Activated T-cell treated with anti-CD3 and anti-CD28 coated beads, Interleukin-2, amount 50 U/mL, for 1 hour (primary cell): ENCODE results near the gene H2BK1.

Experiments used
- DNase-seq: peaks from one replicate; pipeline ENCODE4 v3.0.0-alpha.2; 2020

H2BK1 gene

DNA sequence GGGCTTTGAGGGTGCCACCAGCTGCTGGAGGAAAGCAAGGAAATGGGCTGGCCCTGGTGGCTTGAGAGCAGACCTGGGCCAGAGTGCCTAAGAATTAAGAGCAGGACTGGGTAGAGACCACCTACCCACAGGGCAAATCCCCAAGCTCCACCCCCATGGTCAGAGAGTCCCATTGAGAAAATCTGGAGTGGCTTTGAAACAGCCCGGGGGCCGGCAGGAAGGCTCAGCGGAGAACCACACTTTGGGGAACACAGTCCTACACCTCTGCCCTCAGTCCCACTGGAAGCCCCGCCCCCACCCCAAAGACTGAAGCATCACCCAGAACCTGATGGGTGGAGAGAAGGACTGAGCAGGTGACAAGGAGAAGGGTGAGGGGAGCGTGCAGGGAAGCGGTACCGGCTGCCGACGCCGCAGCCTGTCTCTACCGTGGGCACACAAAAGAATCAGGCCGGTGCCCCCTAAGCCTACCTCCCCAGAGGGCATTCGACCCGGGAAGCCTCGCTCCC is 34.6 kb upstream of the H2BK1 start:
- no peak for DNase-seq

DNA sequence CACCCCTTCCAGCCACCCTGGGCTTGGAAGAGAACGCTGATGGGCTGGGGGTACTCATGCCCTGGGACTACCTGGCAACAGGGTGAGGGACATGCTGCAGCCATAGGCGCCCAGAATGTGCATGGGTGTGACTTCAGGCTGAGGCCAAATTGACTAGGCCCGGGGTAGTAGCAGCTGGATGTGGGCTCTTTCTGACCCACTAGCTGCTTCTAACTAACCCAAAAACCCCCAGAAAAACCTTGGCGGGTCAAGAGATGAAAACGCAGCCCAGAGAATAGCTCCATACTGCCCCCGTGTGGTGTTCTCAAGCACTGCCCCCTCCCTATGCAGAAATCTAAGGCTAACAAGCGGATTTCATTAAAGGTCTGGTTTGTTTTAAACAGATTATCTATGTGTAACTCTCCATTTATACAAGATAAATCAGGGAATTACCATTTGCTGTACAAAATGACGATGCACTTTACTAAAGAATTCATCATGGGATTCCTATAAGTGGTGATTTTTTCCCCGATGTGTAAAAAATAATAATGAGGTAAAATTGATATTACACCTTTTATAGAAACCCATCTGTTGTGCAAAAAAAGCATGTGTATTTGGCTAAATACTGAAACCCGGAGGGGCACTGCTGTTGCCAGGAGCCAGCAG is 34.0 kb upstream of the H2BK1 start:
- peak; percentile 63 for DNase-seq

DNA sequence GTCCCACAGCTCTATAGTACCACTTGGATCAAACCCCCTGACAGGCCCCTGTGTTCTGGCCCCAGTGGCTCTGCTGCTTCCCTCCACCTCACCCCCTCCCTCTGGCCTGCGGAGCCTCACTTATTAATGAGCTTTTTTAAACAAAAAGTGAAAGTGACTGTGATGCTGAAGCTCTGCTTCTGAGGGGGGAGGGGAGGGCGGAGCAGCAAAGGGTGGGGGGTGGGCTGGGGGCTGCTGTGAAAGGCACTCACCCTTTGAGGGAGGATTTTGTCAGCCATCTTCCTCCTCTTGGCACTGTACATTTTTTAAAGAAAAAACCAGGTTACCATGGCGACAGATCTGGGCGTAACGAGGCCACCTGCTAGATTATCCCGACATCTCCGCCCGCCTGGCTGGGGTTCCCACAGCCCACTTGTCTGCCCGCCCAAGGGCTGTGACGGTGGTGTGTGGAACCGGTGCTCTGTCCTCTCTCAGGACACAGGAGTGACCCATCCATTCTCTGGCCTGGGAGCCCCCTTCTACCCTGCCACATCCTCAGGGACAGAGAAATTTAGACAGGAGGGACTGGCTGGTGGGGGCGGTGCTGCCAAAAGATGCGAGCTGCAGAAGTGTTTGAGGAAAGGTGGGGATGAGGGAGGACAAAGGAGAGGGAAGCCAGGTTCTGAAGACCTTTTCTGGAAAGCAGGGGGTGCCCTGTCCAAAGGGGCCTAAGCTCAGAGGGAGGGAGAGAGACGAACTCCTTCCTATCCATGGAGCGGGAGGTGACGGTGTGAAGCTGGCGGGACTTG is 33.3 kb upstream of the H2BK1 start:
- DNase-seq = peak; percentile 52

DNA sequence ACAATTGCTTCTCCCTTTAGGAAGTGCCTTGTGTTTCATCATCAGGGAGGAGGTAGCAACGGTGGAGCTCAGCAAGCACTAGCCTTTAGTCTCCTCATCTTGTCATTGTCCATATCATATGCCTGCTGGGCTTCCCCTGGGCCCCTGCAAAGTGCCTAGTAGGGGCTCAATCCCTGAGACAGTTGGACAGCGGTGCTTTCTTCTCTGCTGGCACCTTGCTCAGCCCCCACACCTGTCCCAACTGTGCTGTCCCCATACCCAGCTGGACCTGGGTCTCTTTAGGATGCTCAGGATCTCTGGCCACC is 32.7 kb upstream of the H2BK1 start:
- no peak for DNase-seq

DNA sequence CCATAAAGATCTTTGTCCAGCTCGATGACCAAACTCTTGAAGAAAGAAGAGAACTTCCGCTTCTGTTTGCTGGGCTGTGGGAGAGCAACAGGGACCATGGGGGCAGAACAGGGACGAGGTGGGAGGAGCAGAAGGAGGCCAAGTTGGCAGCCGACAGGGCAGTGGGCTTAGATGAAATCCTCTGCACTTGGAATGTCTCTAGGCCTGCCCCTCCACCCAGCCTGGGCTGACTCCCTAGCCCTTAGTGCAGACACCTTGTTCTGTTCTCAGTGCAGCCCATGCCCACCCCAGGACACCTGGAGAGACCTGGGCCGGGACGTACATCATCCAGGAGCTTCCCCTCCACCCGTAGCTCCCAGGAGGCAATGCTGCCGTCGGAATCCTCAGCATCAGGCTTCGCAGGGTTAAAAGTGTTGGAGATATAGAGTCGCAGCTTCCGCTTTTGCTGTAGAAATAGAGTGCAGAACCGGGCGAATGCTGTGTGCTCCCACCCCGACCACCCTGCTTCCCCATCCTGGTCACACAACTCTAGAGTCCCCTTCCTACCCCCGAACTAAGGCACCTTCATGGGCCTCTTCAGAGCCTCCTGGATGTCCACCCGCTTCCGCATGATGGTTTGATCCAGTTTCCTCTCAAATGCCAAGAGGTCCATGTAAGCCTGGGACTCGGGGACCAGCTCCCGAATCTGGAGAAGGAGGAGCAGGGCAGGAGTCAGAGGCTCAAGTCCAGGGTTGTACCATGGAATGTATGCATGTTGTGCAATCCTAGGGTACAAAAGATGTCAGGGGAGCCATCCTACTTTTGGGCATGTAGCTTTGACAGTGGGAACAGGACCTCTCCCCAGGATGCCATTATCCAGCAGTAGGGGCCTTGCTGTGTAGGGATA is 32.1 kb upstream of the H2BK1 start:
- no peak for DNase-seq

DNA sequence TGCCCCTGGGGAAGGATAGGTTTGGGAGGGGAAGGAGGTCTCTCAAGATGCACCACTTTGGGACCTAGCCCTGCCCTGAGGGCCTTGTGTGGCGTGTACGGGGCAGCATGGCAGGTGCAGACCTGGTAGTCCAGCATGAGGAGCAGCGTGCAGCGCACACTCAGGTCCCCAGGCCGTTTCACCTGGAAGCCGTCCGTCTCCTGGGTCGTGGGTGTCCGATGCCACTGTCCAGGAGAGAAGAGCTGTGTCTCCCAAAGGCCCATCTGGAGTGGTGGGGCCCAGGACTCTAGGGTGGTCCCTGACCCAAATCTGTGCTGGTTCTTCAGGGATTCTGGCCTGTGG is 31.4 kb upstream of the H2BK1 start:
- DNase-seq = no peak

DNA sequence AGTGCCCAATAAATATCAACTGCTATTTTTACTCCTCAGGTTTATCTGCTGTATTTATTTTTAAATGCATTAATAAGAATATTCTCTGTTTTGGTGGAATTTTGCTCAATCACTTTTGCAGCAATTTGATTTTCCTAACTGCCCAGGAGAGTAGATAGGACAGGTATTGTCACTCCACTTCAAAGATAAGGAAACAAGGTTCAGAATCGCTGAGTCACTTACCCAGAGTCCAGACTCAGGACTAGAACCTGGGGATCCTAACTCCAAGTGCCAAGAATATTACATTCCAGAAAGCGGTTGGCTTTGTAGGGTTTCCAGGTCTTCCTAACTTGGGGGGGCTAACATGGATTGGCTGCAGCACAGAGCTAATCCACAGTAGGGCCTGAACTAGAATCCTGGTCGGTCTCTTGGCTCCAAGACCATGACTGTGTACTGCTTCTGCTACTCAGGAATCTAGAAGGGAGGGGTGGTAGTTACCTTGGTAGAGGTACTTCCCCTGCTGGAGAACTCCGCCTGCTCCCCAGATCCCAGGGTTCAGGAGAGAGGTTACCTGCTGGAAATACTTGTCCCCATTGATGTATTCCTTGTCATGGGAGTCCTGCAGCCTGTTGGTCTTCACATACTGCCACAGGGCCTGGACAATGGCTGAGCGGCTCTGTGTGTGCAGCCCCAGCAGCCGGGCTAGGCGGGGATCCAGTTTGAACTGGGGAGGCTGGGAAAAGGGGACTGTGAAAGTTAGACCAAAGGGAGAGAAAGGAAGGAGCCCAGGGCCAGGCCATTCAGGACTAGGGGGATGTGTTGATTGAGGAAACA is 30.9 kb upstream of the H2BK1 start:
- no peak for DNase-seq

DNA sequence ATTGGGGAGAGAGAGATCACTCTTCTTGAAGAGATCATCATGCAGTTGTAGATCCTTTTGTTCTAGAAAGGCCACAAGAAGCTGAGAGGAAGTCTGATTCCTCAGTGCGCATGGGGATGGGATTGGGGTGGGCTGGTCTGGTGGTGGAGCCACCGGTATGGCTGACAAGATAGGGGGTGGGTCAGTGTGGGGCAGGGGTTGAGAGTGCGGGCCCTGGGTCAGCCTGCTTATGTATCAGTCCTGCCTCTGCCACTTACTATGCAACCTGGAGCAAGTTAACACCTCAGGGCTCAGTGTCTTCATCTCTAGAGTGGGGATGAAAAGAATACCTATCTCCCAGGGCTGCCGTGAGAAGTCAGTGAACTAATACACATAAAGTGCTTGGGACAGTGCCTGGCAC is 30.2 kb upstream of the H2BK1 start:
- DNase-seq = no peak

DNA sequence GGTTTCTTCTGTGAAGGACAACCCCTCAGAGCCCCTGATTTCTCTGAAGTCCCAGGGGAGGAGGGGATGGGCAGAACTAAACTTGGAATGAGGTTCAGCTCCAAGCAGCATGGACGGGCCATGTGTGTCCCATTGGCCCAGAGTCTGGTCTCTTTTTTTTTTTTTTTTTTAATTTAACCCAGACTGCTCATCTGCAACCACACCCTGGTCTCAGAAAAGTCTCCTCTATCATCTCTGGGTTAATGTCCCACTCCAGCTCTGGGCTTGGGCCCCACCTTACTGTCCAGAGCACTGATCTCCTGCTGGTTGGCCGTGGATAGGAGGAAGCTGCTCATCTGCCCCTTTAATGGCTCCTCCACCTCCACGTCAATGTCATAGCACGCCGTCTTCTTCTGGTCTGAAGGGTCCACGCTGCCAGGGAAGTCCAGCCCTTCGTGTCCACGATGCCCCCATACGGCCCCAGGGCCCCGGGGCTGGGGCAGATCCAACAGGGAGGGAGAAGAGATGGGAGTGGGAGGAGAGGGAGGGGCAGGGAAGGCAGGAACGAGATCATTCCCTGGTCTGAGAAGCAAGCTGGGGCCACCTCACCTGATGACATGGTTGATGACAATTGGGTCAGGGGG is 29.7 kb upstream of the H2BK1 start:
- no peak for DNase-seq

DNA sequence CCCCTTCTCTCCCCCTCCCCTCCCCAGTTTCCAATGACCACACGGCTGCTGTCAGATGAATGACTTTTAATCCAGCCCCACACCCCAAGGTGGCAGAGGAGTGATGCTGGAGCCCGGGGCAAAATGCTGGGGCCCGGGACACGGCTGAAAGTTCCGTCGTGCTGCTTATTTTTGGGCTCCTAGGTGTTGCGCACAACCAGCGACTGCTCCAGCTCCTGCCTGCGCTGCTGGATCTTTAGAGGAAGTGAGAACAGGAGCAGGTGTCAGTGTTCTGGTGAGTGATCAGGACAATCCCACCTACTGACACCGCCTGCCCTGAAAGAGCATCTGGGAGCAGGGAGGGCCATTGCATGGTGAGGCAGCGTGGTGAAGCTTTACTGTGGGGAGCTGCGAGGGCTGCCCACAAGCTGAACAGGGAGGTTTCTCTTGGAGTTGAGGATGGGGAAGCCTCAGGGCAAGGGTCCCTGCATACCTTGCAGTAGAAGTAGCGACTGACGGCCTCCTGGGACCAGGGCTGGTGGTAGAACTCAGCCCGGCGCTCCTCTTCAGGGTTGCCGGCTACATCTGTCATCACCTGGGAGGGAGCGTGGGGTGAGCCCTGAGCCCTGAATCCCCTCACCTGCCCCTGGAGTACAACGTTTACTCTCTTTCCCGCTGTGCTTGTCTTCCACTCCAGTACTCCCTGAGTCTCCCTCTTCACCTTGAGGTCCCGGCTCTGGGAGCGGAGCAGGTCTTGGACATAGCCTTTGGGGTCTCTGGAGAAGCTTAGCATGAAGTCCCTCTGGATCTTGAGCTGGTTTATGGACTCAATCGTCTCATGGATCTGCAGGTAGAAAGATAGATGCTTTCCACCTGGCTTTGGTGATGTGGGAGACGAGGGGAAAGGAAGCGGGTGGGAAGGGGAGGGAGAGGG is 28.9 kb upstream of the H2BK1 start:
- no peak for DNase-seq

DNA sequence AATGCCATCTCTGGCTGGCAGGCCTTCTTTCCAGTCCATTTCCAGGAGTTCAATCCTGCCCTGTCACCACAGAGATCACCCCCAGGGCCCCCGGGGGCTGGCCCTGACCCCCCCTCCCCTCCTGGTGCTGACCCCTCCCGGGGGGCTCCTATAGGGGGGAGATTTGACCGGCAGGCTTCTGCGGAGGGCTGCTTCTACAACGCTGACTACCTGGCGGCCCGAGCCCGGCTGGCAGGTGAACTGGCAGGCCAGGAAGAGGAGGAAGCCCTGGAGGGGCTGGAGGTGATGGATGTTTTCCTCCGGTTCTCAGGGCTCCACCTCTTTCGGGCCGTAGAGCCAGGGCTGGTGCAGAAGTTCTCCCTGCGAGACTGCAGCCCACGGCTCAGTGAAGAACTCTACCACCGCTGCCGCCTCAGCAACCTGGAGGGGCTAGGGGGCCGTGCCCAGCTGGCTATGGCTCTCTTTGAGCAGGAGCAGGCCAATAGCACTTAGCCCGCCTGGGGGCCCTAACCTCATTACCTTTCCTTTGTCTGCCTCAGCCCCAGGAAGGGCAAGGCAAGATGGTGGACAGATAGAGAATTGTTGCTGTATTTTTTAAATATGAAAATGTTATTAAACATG is 28.0 kb upstream of the H2BK1 start:
- DNase-seq = no peak

DNA sequence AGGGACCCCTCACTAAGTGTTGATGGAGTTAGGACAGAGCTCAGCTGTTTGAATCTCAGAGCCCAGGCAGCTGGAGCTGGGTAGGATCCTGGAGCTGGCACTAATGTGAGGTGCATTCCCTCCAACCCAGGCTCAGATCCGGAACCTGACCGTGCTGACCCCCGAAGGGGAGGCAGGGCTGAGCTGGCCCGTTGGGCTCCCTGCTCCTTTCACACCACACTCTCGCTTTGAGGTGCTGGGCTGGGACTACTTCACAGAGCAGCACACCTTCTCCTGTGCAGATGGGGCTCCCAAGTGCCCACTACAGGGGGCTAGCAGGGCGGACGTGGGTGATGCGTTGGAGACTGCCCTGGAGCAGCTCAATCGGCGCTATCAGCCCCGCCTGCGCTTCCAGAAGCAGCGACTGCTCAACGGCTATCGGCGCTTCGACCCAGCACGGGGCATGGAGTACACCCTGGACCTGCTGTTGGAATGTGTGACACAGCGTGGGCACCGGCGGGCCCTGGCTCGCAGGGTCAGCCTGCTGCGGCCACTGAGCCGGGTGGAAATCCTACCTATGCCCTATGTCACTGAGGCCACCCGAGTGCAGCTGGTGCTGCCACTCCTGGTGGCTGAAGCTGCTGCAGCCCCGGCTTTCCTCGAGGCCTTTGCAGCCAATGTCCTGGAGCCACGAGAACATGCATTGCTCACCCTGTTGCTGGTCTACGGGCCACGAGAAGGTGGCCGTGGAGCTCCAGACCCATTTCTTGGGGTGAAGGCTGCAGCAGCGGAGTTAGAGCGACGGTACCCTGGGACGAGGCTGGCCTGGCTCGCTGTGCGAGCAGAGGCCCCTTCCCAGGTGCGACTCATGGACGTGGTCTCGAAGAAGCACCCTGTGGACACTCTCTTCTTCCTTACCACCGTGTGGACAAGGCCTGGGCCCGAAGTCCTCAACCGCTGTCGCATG is 27.2 kb upstream of the H2BK1 start:
- DNase-seq = no peak

DNA sequence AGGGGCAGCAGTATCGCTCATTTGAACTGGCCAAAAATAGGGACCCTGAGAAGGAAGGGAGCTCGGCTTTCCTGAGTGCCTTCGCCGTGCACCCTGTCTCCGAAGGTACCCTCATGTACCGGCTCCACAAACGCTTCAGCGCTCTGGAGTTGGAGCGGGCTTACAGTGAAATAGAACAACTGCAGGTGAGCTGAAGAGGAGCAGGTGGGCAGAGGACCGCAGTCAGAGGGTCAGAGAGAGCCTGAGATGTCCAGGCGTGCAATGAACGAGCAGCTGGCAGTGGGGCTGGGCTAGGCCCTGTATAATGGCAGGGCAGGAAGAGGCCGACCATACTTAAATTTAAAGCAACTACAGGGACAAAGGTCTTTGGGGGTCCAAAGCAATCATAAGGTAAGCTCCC is 26.1 kb upstream of the H2BK1 start:
- DNase-seq = no peak

DNA sequence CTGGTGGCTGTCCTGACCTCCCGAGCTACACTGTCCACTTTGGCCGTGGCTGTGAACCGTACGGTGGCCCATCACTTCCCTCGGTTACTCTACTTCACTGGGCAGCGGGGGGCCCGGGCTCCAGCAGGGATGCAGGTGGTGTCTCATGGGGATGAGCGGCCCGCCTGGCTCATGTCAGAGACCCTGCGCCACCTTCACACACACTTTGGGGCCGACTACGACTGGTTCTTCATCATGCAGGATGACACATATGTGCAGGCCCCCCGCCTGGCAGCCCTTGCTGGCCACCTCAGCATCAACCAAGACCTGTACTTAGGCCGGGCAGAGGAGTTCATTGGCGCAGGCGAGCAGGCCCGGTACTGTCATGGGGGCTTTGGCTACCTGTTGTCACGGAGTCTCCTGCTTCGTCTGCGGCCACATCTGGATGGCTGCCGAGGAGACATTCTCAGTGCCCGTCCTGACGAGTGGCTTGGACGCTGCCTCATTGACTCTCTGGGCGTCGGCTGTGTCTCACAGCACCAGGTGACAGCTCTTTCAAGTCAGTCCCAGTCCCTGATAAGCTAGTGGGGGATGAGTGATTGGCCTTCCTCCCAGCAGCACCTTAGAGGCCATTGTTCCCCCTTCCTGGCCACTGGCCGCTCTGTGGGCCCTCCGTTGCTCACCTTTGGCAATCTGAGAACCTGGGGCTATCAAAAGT is 25.0 kb upstream of the H2BK1 start:
- no peak for DNase-seq

DNA sequence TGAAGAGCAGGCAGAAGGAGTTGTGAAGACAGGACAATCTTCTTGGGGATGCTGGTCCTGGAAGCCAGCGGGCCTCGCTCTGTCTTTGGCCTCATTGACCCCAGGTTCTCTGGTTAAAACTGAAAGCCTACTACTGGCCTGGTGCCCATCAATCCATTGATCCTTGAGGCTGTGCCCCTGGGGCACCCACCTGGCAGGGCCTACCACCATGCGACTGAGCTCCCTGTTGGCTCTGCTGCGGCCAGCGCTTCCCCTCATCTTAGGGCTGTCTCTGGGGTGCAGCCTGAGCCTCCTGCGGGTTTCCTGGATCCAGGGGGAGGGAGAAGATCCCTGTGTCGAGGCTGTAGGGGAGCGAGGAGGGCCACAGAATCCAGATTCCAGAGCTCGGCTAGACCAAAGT is 23.5 kb upstream of the H2BK1 start:
- DNase-seq = no peak

DNA sequence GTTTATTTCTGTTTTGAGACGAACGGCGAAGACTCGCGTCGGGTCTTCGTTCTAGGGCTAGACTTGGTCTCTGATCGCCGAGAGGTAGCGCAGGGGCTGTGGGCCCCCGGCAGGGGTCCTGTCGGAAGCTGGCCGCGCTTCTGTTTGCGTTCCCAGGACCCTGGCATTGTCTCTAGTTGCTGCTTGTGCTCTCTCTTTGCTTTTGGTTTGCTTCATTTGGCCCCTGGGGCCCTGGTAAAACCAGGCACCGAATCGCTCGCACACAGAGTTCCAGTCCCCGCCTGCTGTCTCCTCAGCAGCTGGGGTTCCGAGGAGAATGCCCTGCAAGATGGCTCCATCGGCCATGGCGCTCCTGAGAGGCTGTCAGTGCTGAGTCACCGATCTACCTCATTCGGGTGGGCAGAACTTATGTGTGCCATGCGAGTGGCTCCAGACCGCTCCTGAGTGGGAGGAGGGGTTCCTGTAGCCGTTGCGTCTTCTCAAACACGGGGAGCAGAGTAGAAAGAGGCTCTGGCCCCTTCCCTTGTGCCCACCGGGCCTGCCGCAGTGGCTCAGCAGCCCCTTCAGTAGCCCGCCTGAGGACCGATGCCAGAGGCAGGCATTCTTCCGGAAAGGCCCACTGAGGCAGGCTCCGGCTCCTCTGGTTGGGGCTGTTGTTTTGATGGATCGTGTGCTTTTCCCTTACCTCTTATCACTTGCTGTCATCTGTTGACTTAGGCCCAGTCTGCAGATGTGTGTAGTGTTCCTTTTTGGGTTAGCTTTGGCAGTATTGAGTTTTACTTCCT is 22.8 kb upstream of the H2BK1 start:
- DNase-seq = peak; percentile 68

DNA sequence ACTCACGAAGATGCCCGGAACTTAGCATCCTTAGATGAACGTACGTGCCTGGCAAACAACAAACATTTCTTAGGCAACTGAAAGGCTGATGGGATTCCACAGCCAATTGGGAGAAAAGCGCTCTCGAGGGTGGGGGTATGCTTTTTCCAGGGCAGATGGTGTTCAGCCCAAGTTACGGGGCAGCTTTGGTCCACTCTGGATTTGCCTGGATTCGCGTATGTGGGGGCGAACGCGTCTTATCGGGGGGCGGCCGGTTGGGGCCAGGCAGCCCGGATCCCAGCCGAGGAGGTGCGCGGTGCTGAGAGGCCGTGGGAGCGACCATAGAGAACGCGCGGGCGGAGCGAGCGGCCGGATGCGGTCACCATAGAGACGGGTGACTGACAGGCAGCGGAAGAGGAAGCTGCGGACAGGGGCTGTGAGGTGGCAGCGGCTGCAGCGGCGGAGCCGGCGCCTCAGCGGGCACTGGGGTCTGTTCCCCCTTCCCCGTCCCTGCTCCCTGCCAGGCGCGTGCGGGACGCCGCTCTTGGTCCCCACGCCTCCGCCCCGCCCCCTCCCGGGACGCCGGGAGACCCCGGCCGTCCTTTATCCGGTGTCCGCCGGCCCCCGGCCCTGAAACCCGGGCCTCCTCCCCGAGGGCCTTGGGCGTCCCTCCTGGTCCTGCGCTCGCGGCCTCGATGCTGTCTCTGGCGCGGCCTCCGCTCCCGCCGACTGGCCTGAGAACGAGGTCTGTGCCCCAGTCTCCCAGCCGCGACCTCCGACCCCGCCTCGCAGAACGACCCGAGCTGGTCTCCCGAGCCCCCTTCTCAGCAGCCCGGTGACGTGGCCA is 22.0 kb upstream of the H2BK1 start, which contains the start of gene CHPF2:
Gene CHPF2 (plus strand): TSS at position 393 of the 826 bp plus-strand sequence. CDS start 1,529 bp downstream, outside the sequence.
- DNase-seq = peak; percentile 85
